ENCODE data around the gene KPNA5. TPM values are rescaled to one million over a fixed set of nuclear protein-coding genes. Genes with fewer than 3 reads are reported as not detected.
"Not testable (repeated sequence)": the region's sequence is repeated elsewhere in the genome, so short reads cannot be mapped to it uniquely, and the experiment has no call there.

The KPNA5 gene
- 5.7 TPM for total RNA-seq

DNA sequence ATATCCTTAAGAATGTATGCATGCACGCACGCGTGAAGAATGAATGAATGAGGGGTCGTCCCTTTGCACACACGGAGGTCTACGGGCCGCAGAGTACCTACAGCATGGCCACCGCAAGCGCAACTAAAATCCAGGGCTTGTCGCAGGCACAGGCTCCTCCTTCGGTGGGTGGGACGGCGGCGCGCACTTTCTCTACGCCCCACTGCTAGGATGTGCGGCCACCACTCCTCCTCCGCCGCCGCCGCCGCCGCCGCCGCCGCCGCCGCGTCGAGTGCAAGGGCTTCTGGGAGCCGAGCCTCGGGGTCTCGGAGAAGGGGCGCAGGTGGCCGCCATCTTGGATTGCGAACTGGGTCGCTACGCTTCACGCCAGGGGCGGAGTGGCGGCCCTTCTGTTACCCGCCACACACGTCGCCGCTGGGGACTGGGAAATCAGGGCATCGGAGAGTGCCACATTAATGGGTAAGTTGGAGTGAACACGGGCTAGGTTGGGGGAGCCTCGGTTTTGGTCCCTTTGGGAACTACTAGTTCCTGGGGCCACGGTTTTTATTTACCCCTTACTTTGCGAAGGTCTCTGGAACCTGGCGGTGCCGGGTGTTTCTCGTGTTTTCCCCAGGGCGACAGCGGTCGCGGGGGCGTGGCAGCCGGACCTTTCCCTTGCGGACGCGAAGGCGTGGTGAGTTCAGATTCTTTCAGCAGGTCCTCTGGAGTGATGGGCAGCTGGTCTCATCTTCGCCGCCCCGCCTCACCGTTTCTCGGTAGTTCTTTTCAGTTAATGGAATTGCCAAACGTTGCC lies at the start of gene KPNA5:
Gene KPNA5 (plus strand): TSS at position 332 of the 793 bp plus-strand sequence. CDS start 124 bp downstream, at position 456.
- ATAC-seq = peak; percentile 98

- ATAC-seq = peak; percentile 18
Measured at GRCh38 chr6:116631379-116631990, 49.5 kb upstream of the KPNA5 start.

GRCh38 chr6:116633685-116634084 lies 47.3 kb upstream of the KPNA5 start:
- no peak for ATAC-seq

DNA sequence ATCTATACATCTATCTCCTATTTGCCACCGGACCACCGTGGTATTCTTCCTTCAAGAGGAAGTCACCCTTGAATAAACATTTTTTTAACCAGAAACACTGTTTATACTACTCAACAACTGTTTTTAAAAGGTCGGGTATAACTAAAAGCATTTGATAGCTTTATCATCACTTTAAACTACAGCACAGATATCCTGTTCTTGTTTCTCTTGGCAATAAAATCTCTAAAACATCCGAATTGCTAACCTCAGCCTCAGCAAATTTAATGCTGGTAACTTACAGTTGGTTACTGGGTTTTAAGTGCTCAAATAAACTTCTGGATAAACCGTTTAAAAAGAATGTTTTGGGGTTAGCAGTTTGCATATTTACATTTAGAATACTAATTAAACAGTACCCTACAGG lies 32.9 kb upstream of the KPNA5 start:
- no peak for ATAC-seq

DNA sequence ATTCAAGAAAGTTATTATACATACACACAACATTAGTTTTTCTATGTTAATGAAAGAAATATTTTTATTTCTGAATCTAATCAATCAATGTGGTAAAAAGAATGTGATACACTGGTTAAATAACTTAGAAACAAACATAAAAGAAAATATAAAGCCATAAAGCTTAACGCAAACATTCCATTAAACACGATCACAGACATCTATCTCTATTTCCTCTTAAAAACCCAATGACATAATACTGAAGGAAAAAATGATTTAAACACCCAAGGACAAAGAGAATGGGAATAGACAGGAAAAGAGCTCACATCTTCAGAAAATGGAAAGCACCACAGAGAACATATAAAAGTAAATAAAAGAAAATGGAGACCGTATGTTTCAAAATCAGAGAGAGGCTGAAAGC lies 31.9 kb upstream of the KPNA5 start:
- no peak for ATAC-seq

DNA sequence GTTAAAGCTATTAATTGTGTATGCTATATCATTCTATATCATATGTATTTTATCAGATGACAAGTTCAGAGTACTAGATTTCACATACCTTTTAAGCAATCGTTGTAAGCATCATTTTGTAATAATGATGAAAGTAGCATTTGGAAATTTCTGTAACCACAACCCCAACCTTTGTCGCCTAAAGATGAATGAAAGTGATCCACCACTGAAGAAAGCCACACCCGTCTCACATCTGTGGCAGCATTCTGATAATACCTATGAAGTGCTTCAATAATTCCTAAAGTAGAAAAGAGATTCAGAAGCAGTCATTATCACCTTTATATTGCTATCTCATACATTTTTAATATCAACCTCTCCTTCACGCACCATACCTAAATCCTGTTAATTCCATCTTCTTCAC lies 29.1 kb upstream of the KPNA5 start:
- no peak for ATAC-seq

DNA sequence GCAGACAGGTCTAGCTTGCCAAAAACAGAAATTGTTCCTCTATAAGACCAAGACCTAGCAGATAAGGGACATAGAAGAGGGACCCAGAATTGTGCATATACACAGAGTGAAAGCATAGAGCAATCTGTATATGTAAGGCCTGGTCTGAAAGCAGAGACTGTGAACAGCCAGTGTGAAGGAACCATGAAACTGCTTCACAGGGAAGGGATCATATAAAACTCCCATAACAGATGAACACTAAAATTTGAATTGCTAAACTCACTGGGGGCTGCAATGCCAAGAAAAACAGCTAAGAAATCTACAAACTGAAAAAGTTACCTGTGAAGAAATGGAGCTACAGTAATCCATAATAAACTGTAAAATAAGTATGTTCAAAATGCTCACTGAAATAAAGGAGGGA lies 19.4 kb upstream of the KPNA5 start:
- no peak for ATAC-seq

GRCh38 chr6:116662202-116662601 lies 18.8 kb upstream of the KPNA5 start:
- ATAC-seq = no peak

DNA sequence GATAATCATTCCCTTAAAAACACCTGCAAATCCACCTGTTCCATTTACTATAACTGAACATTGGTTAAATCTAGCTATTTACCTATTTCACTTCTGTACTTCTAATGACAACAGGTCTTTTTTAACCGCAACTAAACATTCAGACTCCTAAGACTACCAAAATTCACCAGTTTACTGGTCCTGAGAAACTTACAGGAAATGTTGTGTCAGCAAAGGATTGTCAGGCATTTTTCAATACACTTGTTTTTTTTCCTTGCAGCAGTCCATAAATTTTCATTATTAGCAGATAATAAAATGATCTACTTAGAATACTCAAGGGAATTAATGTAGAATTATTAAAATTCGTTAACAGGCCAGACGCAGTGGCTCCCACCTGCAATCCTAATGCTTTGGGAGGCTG lies 17.7 kb upstream of the KPNA5 start:
- no peak for ATAC-seq

GRCh38 chr6:116664169-116664568 lies 16.8 kb upstream of the KPNA5 start:
- not testable (repeated sequence) for ATAC-seq

GRCh38 chr6:116665464-116665863 lies 15.5 kb upstream of the KPNA5 start:
- ATAC-seq = no peak

- no peak for ATAC-seq
Measured at GRCh38 chr6:116666869-116667268, 14.1 kb upstream of the KPNA5 start.

- ATAC-seq = peak; percentile 30
Measured at GRCh38 chr6:116667623-116668022, 13.4 kb upstream of the KPNA5 start.

- ATAC-seq = no peak
Measured at GRCh38 chr6:116672306-116672705, 8.7 kb upstream of the KPNA5 start.

GRCh38 chr6:116676021-116676420 lies 5.0 kb upstream of the KPNA5 start:
- no peak for ATAC-seq

DNA sequence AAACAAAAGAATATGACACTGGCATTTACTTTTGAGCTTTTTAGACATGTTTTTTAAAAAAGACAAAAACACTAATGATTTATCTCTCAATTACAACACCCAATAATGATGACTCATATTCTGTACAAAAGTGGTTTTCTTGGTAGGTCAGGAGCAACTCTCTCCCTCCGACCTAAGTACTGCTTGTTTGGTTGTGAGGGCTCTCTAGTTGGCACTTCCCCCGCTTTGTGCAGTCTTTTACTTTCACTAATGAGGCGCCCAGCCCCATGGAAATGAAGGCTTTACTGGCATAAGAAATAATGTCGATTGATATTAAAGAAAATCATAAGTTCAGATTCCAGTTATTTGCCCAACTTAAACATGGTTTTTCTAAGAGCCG lies 1.3 kb downstream of the KPNA5 start:
- no peak for ATAC-seq

- ATAC-seq = no peak
Measured at GRCh38 chr6:116685437-116685993, 4.5 kb downstream of the KPNA5 start.

GRCh38 chr6:116686475-116687101 lies 5.6 kb downstream of the KPNA5 start:
- ATAC-seq = not testable (repeated sequence)

GRCh38 chr6:116691154-116691553 lies 10.1 kb downstream of the KPNA5 start:
- no peak for ATAC-seq

GRCh38 chr6:116692873-116693272 lies 11.9 kb downstream of the KPNA5 start:
- ATAC-seq = not testable (repeated sequence)

GRCh38 chr6:116693275-116693674 lies 12.3 kb downstream of the KPNA5 start:
- not testable (repeated sequence) for ATAC-seq

- no peak for ATAC-seq
Measured at GRCh38 chr6:116695401-116695800, 14.4 kb downstream of the KPNA5 start.

DNA sequence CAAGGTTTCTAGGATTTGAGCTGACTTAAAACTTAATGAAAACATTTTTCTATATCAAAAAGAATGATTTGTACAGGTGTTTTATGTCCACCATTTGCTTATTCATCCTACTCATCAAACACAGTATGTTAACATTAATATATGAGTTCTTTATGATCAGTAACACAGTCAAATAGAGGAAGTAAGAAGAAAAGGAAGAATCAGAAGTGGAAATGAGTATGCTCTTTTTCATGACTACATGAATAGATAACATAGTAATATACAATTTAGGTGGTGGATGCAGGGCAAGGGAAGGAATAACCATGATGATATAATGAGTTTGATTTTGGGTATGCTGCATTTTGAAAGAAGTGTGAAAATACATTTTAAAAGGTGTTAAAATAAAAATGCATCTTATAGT lies 16.5 kb downstream of the KPNA5 start:
- ATAC-seq = no peak

- ATAC-seq = not testable (repeated sequence)
Measured at GRCh38 chr6:116703888-116704287, 22.9 kb downstream of the KPNA5 start.
